ENCODE measurements around the gene TRPM3.

The TRPM3 gene

DNA sequence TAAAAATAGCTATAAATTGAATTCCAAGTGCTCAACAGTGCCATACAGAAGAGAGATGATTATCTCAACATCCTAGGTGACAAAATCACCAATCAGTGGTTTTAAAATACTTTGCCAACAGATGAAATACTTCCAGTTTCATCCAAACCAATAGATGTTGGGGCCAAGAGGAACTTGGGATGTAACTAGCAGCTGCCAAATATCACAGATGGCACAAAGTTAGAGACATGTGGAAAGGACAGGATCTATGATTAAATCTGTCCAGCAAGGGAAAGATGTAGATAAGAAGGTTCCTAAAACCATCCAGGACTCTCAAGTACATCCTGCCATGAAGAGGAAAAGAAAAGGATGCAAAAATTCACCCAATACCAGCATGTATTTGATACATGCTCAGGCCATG is 23.8 kb downstream of the TRPM3 start:
- no peaks in the 10 kb centered on the region for H3K9me3 ChIP-seq (ENCODE audit: insufficient read depth, low read depth, low read length)
- no peak for DNase-seq

DNA sequence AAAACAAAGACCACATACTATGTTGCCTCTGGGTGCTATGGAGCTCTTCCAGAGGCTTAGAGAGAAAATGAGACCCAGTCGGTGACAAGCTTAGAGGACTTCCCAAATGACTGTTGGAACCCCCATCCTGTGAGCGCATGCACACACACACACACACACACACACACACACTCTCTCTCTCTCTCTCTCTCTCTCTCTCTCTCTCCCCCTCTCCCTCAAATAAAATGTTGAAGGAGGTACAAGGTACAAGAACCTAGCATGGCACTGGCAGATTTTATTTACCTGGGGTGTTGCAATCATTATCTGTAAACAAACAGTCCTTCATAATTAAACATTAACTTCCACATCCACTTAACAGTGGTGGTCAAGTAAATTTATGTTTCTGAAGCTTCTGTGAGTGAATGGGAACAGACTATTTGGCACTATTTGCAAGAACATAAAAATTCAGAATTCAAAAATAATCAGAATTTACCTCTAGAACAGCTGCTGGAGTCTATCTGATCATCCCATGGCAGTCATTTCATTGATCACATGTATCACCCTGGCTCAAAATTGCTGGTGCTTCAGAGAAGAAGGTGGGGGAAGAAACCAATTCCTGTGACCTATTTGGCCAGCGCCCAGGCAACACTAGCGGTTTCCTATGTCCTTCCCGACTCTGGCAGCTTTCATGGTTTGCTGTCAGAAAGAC is 24.9 kb downstream of the TRPM3 start:
- Histone ChIP-seq H3K18ac (ENCODE audit: low read length) (no peak overlapping the region), H3K4me3 (ENCODE audit: low read depth, low read length) (no peak overlapping the region), H2BK5ac (ENCODE audit: low read depth, low read length, poor library complexity) (no peak overlapping the region), H4K12ac (ENCODE audit: low read depth, low read length) (no peak overlapping the region), H4K91ac (ENCODE audit: low read depth, low read length) (no peak overlapping the region), H3K14ac (ENCODE audit: low read length) (no peak overlapping the region), H2AK5ac (ENCODE audit: low read length) (no peak overlapping the region), H2BK12ac (ENCODE audit: low read length) (no peak overlapping the region), H2BK120ac (ENCODE audit: insufficient read depth, low read length, poor library complexity) (no peak overlapping the region), H3K4me2 (ENCODE audit: low read length) (no peak overlapping the region), H3K9ac (ENCODE audit: low read length) (no peak overlapping the region), H3K79me2 (ENCODE audit: control insufficient read depth, insufficient read depth, low read length, poor library complexity) (no peaks in the 10 kb centered on the region), H3K36me3 (ENCODE audit: control insufficient read depth in 1 of 2, insufficient read depth in 2 of 2, low read length in 2 of 2) (no peaks in the 10 kb centered on the region), H2AFZ (ENCODE audit: insufficient read depth, low read length, poor library complexity) (no peak overlapping the region), H3K4me1 (ENCODE audit: control insufficient read depth in 1 of 2, insufficient read depth in 2 of 2, low read length in 2 of 2) (no peaks in the 10 kb centered on the region), H3K27me3 (ENCODE audit: insufficient read depth, low read length) (no peaks in the 10 kb centered on the region), H3K27ac (ENCODE audit: low read depth, low read length) (no peak overlapping the region), H3K9me3 (ENCODE audit: insufficient read depth, low read depth, low read length) (no peaks in the 10 kb centered on the region), H3K79me1 (ENCODE audit: low read length) (no peaks in the 10 kb centered on the region), H3K23ac (ENCODE audit: low read length) (no peak overlapping the region), H4K8ac (ENCODE audit: low read depth, low read length) (no peak overlapping the region), H3K4ac (ENCODE audit: low read depth, low read length) (no peak overlapping the region)
- WGBS (ENCODE audit: extremely low coverage, insufficient coverage, insufficient read length): no CpG with 5 or more reads among the region's 5 CpGs
- DNase-seq: no peak

More for the DNA sequence above, 23.8 kb downstream of the TRPM3 start:
- Histone ChIP-seq H3K4ac (ENCODE audit: low read depth, low read length) (no peak overlapping the region), H2BK5ac (ENCODE audit: low read depth, low read length, poor library complexity) (no peak overlapping the region), H3K14ac (ENCODE audit: low read length) (no peak overlapping the region), H3K36me3 (ENCODE audit: control insufficient read depth in 1 of 2, insufficient read depth in 2 of 2, low read length in 2 of 2) (no peaks in the 10 kb centered on the region), H3K18ac (ENCODE audit: low read length) (no peak overlapping the region), H3K23ac (ENCODE audit: low read length) (no peak overlapping the region), H3K9ac (ENCODE audit: low read length) (no peak overlapping the region), H3K4me3 (ENCODE audit: low read depth, low read length) (no peak overlapping the region), H4K12ac (ENCODE audit: low read depth, low read length) (no peak overlapping the region), H2BK12ac (ENCODE audit: low read length) (no peak overlapping the region), H2AFZ (ENCODE audit: insufficient read depth, low read length, poor library complexity) (no peak overlapping the region), H3K79me2 (ENCODE audit: control insufficient read depth, insufficient read depth, low read length, poor library complexity) (no peaks in the 10 kb centered on the region), H3K4me1 (ENCODE audit: control insufficient read depth in 1 of 2, insufficient read depth in 2 of 2, low read length in 2 of 2) (no peaks in the 10 kb centered on the region), H3K27me3 (ENCODE audit: insufficient read depth, low read length) (no peaks in the 10 kb centered on the region), H4K91ac (ENCODE audit: low read depth, low read length) (no peak overlapping the region), H3K27ac (ENCODE audit: low read depth, low read length) (no peak overlapping the region), H4K8ac (ENCODE audit: low read depth, low read length) (no peak overlapping the region), H2BK120ac (ENCODE audit: insufficient read depth, low read length, poor library complexity) (no peak overlapping the region), H3K79me1 (ENCODE audit: low read length) (no peaks in the 10 kb centered on the region), H3K4me2 (ENCODE audit: low read length) (no peak overlapping the region), H2AK5ac (ENCODE audit: low read length) (no peak overlapping the region)

DNA sequence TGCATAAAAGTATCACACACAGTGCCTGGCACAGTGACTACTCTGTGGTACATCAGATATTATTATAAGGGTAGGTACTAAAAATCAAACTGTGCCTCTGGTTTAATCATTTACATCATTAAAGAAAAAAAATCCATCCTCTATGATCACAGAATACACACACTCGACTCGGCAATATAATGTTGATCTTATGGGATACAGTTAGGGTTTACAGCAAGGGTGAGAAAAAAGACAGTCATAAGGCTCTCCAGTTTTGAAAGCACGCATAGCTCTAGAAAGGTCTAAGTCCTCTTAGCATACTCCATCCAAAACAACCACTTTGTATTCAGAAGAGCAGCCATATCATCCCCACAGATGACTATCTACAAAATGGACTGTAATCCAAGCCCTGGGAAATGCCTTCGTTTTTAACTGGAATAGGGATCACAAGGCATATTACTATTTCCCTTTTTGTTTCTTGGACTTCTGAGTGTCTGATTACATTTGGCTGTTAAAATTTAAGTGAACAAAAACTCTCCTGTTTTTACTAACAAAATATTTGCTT is 26.6 kb downstream of the TRPM3 start:
- Histone ChIP-seq H3K14ac (ENCODE audit: low read length) (no peak overlapping the region), H3K4me3 (ENCODE audit: low read depth, low read length) (no peak overlapping the region), H3K4me2 (ENCODE audit: low read length) (no peak overlapping the region), H2AFZ (ENCODE audit: insufficient read depth, low read length, poor library complexity) (no peak overlapping the region), H3K23ac (ENCODE audit: low read length) (no peak overlapping the region), H3K4ac (ENCODE audit: low read depth, low read length) (no peak overlapping the region), H3K27ac (ENCODE audit: low read depth, low read length) (no peak overlapping the region), H3K4me1 (ENCODE audit: control insufficient read depth in 1 of 2, insufficient read depth in 2 of 2, low read length in 2 of 2) (no peaks in the 10 kb centered on the region), H4K12ac (ENCODE audit: low read depth, low read length) (no peak overlapping the region), H3K79me1 (ENCODE audit: low read length) (no peaks in the 10 kb centered on the region), H4K91ac (ENCODE audit: low read depth, low read length) (no peak overlapping the region), H2BK120ac (ENCODE audit: insufficient read depth, low read length, poor library complexity) (no peak overlapping the region), H2AK5ac (ENCODE audit: low read length) (no peak overlapping the region), H3K27me3 (ENCODE audit: insufficient read depth, low read length) (no peaks in the 10 kb centered on the region), H3K18ac (ENCODE audit: low read length) (no peak overlapping the region), H4K8ac (ENCODE audit: low read depth, low read length) (no peak overlapping the region), H3K9ac (ENCODE audit: low read length) (no peak overlapping the region), H2BK5ac (ENCODE audit: low read depth, low read length, poor library complexity) (no peak overlapping the region), H3K36me3 (ENCODE audit: control insufficient read depth in 1 of 2, insufficient read depth in 2 of 2, low read length in 2 of 2) (no peaks in the 10 kb centered on the region), H2BK12ac (ENCODE audit: low read length) (no peak overlapping the region), H3K79me2 (ENCODE audit: control insufficient read depth, insufficient read depth, low read length, poor library complexity) (no peaks in the 10 kb centered on the region), H3K9me3 (ENCODE audit: insufficient read depth, low read depth, low read length) (no peaks in the 10 kb centered on the region)
- no peak for DNase-seq
- no CpG with 5 or more reads among the region's 4 CpGs for WGBS (ENCODE audit: extremely low coverage, insufficient coverage, insufficient read length)

DNA sequence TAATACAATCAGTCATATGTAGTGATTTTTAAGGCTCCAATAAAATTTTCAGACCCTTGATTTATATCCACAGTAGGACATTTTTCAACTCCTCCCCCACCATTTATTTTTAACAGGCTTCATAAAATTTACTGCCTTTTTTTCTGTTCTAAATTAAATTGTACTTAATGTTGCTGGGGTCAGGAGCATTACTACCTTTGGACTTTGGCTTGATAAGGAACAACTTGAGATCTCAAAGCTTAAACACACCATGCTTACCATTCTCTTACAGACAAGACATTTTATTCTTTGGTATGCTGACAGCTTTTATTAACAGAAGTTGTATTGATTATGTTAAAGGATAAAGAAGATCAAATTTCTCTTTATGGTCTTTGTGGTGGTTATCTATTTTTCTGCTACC is 30.5 kb downstream of the TRPM3 start:
- no peaks in the 10 kb centered on the region for H3K36me3 ChIP-seq (ENCODE audit: control insufficient read depth in 1 of 2, insufficient read depth in 2 of 2, low read length in 2 of 2)
- H4K8ac ChIP-seq (ENCODE audit: low read depth, low read length): no peak overlapping the region
- H3K79me2 ChIP-seq (ENCODE audit: control insufficient read depth, insufficient read depth, low read length, poor library complexity): no peaks in the 10 kb centered on the region
- no peak overlapping the region for H3K4me3 ChIP-seq (ENCODE audit: low read depth, low read length)
- H3K18ac ChIP-seq (ENCODE audit: low read length): no peak overlapping the region
- no peak overlapping the region for H3K9ac ChIP-seq (ENCODE audit: low read length)
- no peaks in the 10 kb centered on the region for H3K79me1 ChIP-seq (ENCODE audit: low read length)
- no peak overlapping the region for H2BK5ac ChIP-seq (ENCODE audit: low read depth, low read length, poor library complexity)
- no peak overlapping the region for H3K4me2 ChIP-seq (ENCODE audit: low read length)
- H2BK120ac ChIP-seq (ENCODE audit: insufficient read depth, low read length, poor library complexity): no peak overlapping the region
- no peak overlapping the region for H3K14ac ChIP-seq (ENCODE audit: low read length)
- no peak overlapping the region for H3K27ac ChIP-seq (ENCODE audit: low read depth, low read length)
- H4K91ac ChIP-seq (ENCODE audit: low read depth, low read length): no peak overlapping the region
- H3K27me3 ChIP-seq (ENCODE audit: insufficient read depth, low read length): no peaks in the 10 kb centered on the region
- H3K9me3 ChIP-seq (ENCODE audit: insufficient read depth, low read depth, low read length): no peaks in the 10 kb centered on the region
- H3K4me1 ChIP-seq (ENCODE audit: control insufficient read depth in 1 of 2, insufficient read depth in 2 of 2, low read length in 2 of 2): no peaks in the 10 kb centered on the region
- DNase-seq: no peak
- no peak overlapping the region for H3K4ac ChIP-seq (ENCODE audit: low read depth, low read length)
- no peak overlapping the region for H2AFZ ChIP-seq (ENCODE audit: insufficient read depth, low read length, poor library complexity)
- H2AK5ac ChIP-seq (ENCODE audit: low read length): no peak overlapping the region
- no peak overlapping the region for H3K23ac ChIP-seq (ENCODE audit: low read length)
- H2BK12ac ChIP-seq (ENCODE audit: low read length): no peak overlapping the region
- H4K12ac ChIP-seq (ENCODE audit: low read depth, low read length): no peak overlapping the region
